Ishikawa (cell line): ENCODE results near the gene SLC25A47.

Experiments used
- CEBPB ChIP-seq: IDR thresholded peaks from 2 replicates; pipeline ENCODE4 v1.6.1; 2012
- CREB1 ChIP-seq: IDR thresholded peaks from 2 replicates; pipeline ENCODE4 v1.6.1; 2012; ENCODE audit warnings: low read depth
- EGR1 ChIP-seq: IDR thresholded peaks from 2 replicates; pipeline ENCODE4 v1.6.1; 2012
- EP300 ChIP-seq: IDR thresholded peaks from 2 replicates; pipeline ENCODE4 v1.6.1; 2012; ENCODE audit warnings: borderline replicate concordance
- NFIC ChIP-seq: IDR thresholded peaks from 2 replicates; pipeline ENCODE4 v1.6.1; 2012
- RAD21 ChIP-seq: IDR thresholded peaks from 2 replicates; pipeline ENCODE4 v1.6.1; 2012; ENCODE audit warnings: low read depth
- TAF1 ChIP-seq: IDR thresholded peaks from 2 replicates; pipeline ENCODE4 v1.6.1; 2012; ENCODE audit warnings: low read depth, mild to moderate bottlenecking
- TCF12 ChIP-seq: IDR thresholded peaks from 2 replicates; pipeline ENCODE4 v1.6.1; 2012; ENCODE audit warnings: low read depth
- TEAD4 ChIP-seq: IDR thresholded peaks from 2 replicates; pipeline ENCODE4 v1.6.1; 2012
- YY1 ChIP-seq: IDR thresholded peaks from 2 replicates; pipeline ENCODE4 v1.6.1; 2012; ENCODE audit warnings: low read depth
- ZBTB7A ChIP-seq: IDR thresholded peaks from 2 replicates; pipeline ENCODE4 v1.6.1; 2012; ENCODE audit warnings: low read depth
- TF ChIP-seq, protein P1 (sequence below): IDR thresholded peaks from 2 replicates; pipeline ENCODE4 v1.6.1; 2012; ENCODE audit warnings: low read depth, mild to moderate bottlenecking
- TF ChIP-seq, protein P2 (sequence below): IDR thresholded peaks from 2 replicates; pipeline ENCODE4 v1.6.1; 2012

DNA sequence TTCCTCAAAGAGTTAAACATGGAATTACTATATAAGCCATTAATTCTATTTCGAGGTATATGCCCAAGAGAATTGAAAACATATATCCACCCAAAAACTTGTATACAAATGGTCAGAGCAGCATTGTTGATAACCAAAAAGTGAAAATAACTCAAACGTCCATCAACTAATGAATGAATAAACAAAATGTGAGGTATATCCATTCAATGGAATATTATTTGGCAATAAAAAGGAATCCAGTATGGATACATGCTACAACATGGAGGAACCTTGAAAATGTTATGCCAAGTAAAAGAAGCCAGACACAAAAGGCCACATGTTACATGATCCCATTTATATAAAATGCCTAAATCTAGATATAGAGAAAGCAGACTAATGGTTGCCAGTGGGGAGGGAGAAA is 36.0 kb downstream of the SLC25A47 start:
- TF ChIP-seq NFIC: no peak
- no peak for TF ChIP-seq RAD21
- TF ChIP-seq, protein P1, sequence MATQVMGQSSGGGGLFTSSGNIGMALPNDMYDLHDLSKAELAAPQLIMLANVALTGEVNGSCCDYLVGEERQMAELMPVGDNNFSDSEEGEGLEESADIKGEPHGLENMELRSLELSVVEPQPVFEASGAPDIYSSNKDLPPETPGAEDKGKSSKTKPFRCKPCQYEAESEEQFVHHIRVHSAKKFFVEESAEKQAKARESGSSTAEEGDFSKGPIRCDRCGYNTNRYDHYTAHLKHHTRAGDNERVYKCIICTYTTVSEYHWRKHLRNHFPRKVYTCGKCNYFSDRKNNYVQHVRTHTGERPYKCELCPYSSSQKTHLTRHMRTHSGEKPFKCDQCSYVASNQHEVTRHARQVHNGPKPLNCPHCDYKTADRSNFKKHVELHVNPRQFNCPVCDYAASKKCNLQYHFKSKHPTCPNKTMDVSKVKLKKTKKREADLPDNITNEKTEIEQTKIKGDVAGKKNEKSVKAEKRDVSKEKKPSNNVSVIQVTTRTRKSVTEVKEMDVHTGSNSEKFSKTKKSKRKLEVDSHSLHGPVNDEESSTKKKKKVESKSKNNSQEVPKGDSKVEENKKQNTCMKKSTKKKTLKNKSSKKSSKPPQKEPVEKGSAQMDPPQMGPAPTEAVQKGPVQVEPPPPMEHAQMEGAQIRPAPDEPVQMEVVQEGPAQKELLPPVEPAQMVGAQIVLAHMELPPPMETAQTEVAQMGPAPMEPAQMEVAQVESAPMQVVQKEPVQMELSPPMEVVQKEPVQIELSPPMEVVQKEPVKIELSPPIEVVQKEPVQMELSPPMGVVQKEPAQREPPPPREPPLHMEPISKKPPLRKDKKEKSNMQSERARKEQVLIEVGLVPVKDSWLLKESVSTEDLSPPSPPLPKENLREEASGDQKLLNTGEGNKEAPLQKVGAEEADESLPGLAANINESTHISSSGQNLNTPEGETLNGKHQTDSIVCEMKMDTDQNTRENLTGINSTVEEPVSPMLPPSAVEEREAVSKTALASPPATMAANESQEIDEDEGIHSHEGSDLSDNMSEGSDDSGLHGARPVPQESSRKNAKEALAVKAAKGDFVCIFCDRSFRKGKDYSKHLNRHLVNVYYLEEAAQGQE: no peak
- no peak for TF ChIP-seq ZBTB7A
- no peak for TF ChIP-seq EGR1
- no peak for TF ChIP-seq EP300
- no peak for TF ChIP-seq TAF1
- TF ChIP-seq, protein P2, sequence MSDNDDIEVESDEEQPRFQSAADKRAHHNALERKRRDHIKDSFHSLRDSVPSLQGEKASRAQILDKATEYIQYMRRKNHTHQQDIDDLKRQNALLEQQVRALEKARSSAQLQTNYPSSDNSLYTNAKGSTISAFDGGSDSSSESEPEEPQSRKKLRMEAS: no peak
- no peak for TF ChIP-seq TEAD4
- TF ChIP-seq CREB1: no peak
- TF ChIP-seq YY1: no peak
- TF ChIP-seq TCF12: no peak
- TF ChIP-seq CEBPB: no peak
